ENCODE data around the gene ZNF566.
A peak's percentile ranks its signal among the peaks of the same experiment; 100 is the strongest.

Gene ZNF566

GRCh38 chr19:36441339-36441738 lies 48.0 kb downstream of the ZNF566 start:
- DNase-seq = no peak

- no peak for DNase-seq
Observed at GRCh38 chr19:36436531-36436930, 52.8 kb downstream of the ZNF566 start.

- DNase-seq = no peak
Observed at GRCh38 chr19:36423925-36424324, 65.4 kb downstream of the ZNF566 start.

GRCh38 chr19:36421749-36422481 lies 67.4 kb downstream of the ZNF566 start:
- no peak for DNase-seq

- DNase-seq = peak in 3 of 4 experiments; percentile 4 to 48 (median 26)
Observed at GRCh38 chr19:36420961-36421748, 68.2 kb downstream of the ZNF566 start.

GRCh38 chr19:36418287-36419001 lies 70.9 kb downstream of the ZNF566 start, which contains the start of gene ZFP82:
Gene ZFP82, minus strand, starts transcription at chr19:36418644. Its CDS starts 8,855 bp downstream, at chr19:36409789.
- DNase-seq = peak; percentile 81 to 92 (median 86)

- no peak for DNase-seq
Observed at GRCh38 chr19:36417752-36418286, 71.5 kb downstream of the ZNF566 start.

GRCh38 chr19:36409841-36410240 lies 79.5 kb downstream of the ZNF566 start:
- no peak for DNase-seq

GRCh38 chr19:36408101-36408500 lies 81.3 kb downstream of the ZNF566 start:
- no peak for DNase-seq

GRCh38 chr19:36404498-36404897 lies 84.9 kb downstream of the ZNF566 start:
- no peak for DNase-seq

GRCh38 chr19:36401475-36401874 lies 87.9 kb downstream of the ZNF566 start:
- DNase-seq = no peak

- peak; percentile 28 to 68 (median 59) for DNase-seq
Observed at GRCh38 chr19:36398571-36398970, 90.8 kb downstream of the ZNF566 start.

All from suppressor macrophage (primary cell).